Keratinocyte (primary cell): Measurements from ENCODE around the gene LBHD1.

Source experiments
- CTCF ChIP-seq, 3 experiments: IDR thresholded peaks in 1 of 3; conservative IDR thresholded peaks in 1 of 3; optimal IDR thresholded peaks in 1 of 3; 2 replicates in 2 of 3; 3 replicates in 1 of 3; pipeline versions ENCODE3 to v1.5.1; 2011; ENCODE audit warnings: low read length in 3 of 3, mild to moderate bottlenecking in 3 of 3, moderate library complexity in 2 of 3, control low read depth in 1 of 3, inconsistent platforms in 1 of 3; ENCODE audit not compliant: insufficient read depth in 2 of 3; ENCODE audit errors: extremely low read depth in 1 of 3
- EZH2 ChIP-seq: IDR thresholded peaks from one replicate; pipeline ENCODE4 v1.6.1; 2012; ENCODE audit warnings: inconsistent platforms, mild to moderate bottlenecking, low read length, moderate library complexity

GRCh38 chr11:62712276-62712812 is 40.3 kb upstream of the LBHD1 start:
- TF ChIP-seq CTCF (optimal IDR thresholded peaks at IDR 0.05 in 1 of 3, IDR thresholded peaks at IDR 0.05 in 1 of 3, conservative IDR thresholded peaks at IDR 0.05 in 1 of 3; ENCODE audit: extremely low read depth in 1 of 3, insufficient read depth in 2 of 3, low read length in 3 of 3) (no peak), EZH2 (no peak)
